GM12878 (cell line): ENCODE results near the gene KLHL18. TPM values are rescaled to one million over a fixed set of nuclear protein-coding genes. Genes with fewer than 3 reads are reported as not detected.

Experiments used
- ATAC-seq: fragments of 200-7000 bp; cut with Tn5 transposase; 3 replicates; pipeline ENCODE4 v1.9.1; 2020; ENCODE audit warnings: mild to moderate bottlenecking, moderate library complexity
- BruUV-seq: library from RNA; stranded (reverse); fragments of 400-500 nt; replicated peaks from 2 replicates; lab custom pipeline; 2021; lab: Mats Ljungman, UMichigan
- CTCF ChIA-PET: fragments of 300-600 bp; sonication (Branson Sonifier 250); formaldehyde crosslinking; extraction: SDS; loops from one replicate; lab custom pipeline; 2021; ENCODE audit warnings: inconsistent platforms; lab: Yijun Ruan, JAX
- POLR2A ChIA-PET: fragments of 350-600 bp; formaldehyde crosslinking; extraction: SDS; loops from one replicate; lab custom pipeline; 2021; ENCODE audit warnings: inconsistent platforms; lab: Charles Lee
- RAD21 ChIA-PET: fragments of 300-600 bp; sonication (Branson Sonifier 250); formaldehyde crosslinking; loops from one replicate; lab custom pipeline; 2023; ENCODE audit warnings: antibody characterized with exemption; ENCODE audit not compliant: unreplicated experiment; lab: Charles Lee
- SMC1A ChIA-PET: fragments of 300-600 bp; sonication (Branson Sonifier 250); formaldehyde crosslinking; loops from one replicate; lab custom pipeline; 2023; ENCODE audit not compliant: unreplicated experiment, uncharacterized antibody; lab: Charles Lee
- DNase-seq: peaks from one replicate; pipeline ENCODE4 v3.0.0-alpha.2; 2011; ENCODE audit warnings: low read depth, low spot score
- FAIRE-seq: peaks from 3 replicates; lab custom pipeline; 2011; peaks lifted over from hg19 to GRCh38; lab: Jason Lieb, UNC
- H2AFZ ChIP-seq: 2 replicates; pipeline ENCODE4 v1.6.0; 2011; ENCODE audit warnings: low read depth, low read length, control low read depth; ENCODE audit not compliant: control insufficient read depth
- H3K27ac ChIP-seq: 2 replicates; pipeline ENCODE4 v1.5.1; 2011; ENCODE audit warnings: control low read depth; ENCODE audit not compliant: control insufficient read depth, insufficient read depth
- H3K27me3 ChIP-seq, 2 experiments: replicated peaks in 1 of 2; 2 replicates each; pipeline versions ENCODE4 v1.6.0 to v1.6.1; 2011; ENCODE audit warnings: low read length in 1 of 2; ENCODE audit not compliant: control insufficient read depth in 2 of 2, insufficient read depth in 2 of 2
- H3K36me3 ChIP-seq, 2 experiments: 2 replicates each; pipeline ENCODE4 v1.5.1; 2011; ENCODE audit warnings: low read length in 1 of 2; ENCODE audit not compliant: control insufficient read depth in 2 of 2, insufficient read depth in 2 of 2
- H3K4me1 ChIP-seq: 2 replicates; pipeline ENCODE4 v1.6.1; 2011; ENCODE audit warnings: mild to moderate bottlenecking, low read length, moderate library complexity, mixed read lengths; ENCODE audit not compliant: control insufficient read depth, insufficient read depth
- H3K4me2 ChIP-seq: 2 replicates; pipeline ENCODE4 v1.6.0; 2011; ENCODE audit warnings: control low read depth; ENCODE audit not compliant: control insufficient read depth, insufficient read depth
- H3K4me3 ChIP-seq: fragments of 200-600 bp; sonication (generic); 2 replicates; pipeline ENCODE4 v1.5.1; 2016
- H3K79me2 ChIP-seq: 2 replicates; pipeline ENCODE4 v1.6.0; 2011; ENCODE audit warnings: low read length; ENCODE audit not compliant: control insufficient read depth, insufficient read depth
- H3K9ac ChIP-seq: 2 replicates; pipeline ENCODE4 v1.8.0; 2011; ENCODE audit warnings: low read length, control low read depth, mixed read lengths; ENCODE audit not compliant: control insufficient read depth, insufficient read depth
- H3K9me3 ChIP-seq: replicated peaks from 3 replicates; pipeline ENCODE4 v1.5.1; 2011; ENCODE audit warnings: mild to moderate bottlenecking, low read length; ENCODE audit not compliant: control insufficient read depth, insufficient read depth
- H4K20me1 ChIP-seq: 2 replicates; pipeline ENCODE4 v1.6.0; 2011; ENCODE audit not compliant: control insufficient read depth, insufficient read depth
- BACH1 ChIP-seq: fragments of 450-650 bp; IDR thresholded peaks from 2 replicates; pipeline ENCODE4 v1.6.1; 2017; ENCODE audit warnings: mild to moderate bottlenecking, borderline replicate concordance
- BCL11A ChIP-seq: IDR thresholded peaks from 2 replicates; pipeline ENCODE4 v1.6.1; 2011; ENCODE audit warnings: low read depth, low read length
- CBX3 ChIP-seq: fragments of 200-600 bp; sonication (generic); IDR thresholded peaks from 2 replicates; pipeline ENCODE4 v1.6.1; 2016; ENCODE audit warnings: low read depth, borderline replicate concordance
- CEBPZ ChIP-seq: fragments of 150-350 bp; IDR thresholded peaks from 2 replicates; pipeline ENCODE4 v1.6.1; 2016; ENCODE audit warnings: low read depth, low read length
- HSF1 ChIP-seq: fragments of 150-350 bp; IDR thresholded peaks from 2 replicates; pipeline ENCODE4 v1.6.1; 2014; ENCODE audit warnings: mild to moderate bottlenecking, low read depth, low read length
- NRF1 ChIP-seq: conservative IDR thresholded peaks from 2 replicates; pipeline ENCODE4 v1.6.1; 2011; ENCODE audit warnings: mild to moderate bottlenecking, low read depth, low read length, improper control_type of control experiment
- POU2F2 ChIP-seq: IDR thresholded peaks from 3 replicates; pipeline ENCODE4 v1.6.1; 2011; ENCODE audit warnings: low read depth, mild to moderate bottlenecking, low read length, borderline replicate concordance
- RAD21 ChIP-seq: IDR thresholded peaks from 2 replicates; pipeline ENCODE4 v1.6.1; 2011; ENCODE audit warnings: mild to moderate bottlenecking, low read depth, low read length, moderate library complexity; ENCODE audit not compliant: insufficient read depth
- SMARCA5 ChIP-seq: fragments of 450-650 bp; IDR thresholded peaks from 2 replicates; pipeline ENCODE4 v1.6.1; 2017; ENCODE audit warnings: mild to moderate bottlenecking
- ZBTB33 ChIP-seq: fragments of 450-650 bp; IDR thresholded peaks from 2 replicates; pipeline ENCODE4 v1.6.1; 2017; ENCODE audit warnings: mild to moderate bottlenecking
- ZNF592 ChIP-seq: fragments of 450-650 bp; IDR thresholded peaks from 2 replicates; pipeline ENCODE4 v1.6.1; 2017; ENCODE audit warnings: mild to moderate bottlenecking, moderate library complexity
- in situ Hi-C: fragments of 300-500 bp; cut with MboI; formaldehyde crosslinking; loops from 9 replicates; pipeline ENCODE4 v1.14.3; 2018; ENCODE audit warnings: mixed read lengths
- intact Hi-C: fragments of 100-400 bp; cut with micrococcal nuclease; formaldehyde crosslinking; loops from one replicate; pipeline ENCODE4 v1.14.2; 2022; ENCODE audit not compliant: unreplicated experiment
- polyA plus RNA-seq, 11 experiments: library from polyadenylated mRNA; depleted of rRNA in 4 of 11; unstranded in 6 of 11; stranded (reverse) in 5 of 11; fragments of >200 nt; fragmentation: Nextera tagmentation in 4 of 11; fragmentation: Illumina TruSeq in 1 of 11; extraction: Ambion mirVana in 4 of 11; extraction: Trizol in 1 of 11; gene quantifications; 1 replicate in 1 of 11; 2 replicates in 10 of 11; pipeline versions ENCODE4 v1.2.1 to v1.2.3, GENCODE V29; 2011 to 2016; ENCODE audit warnings: inconsistent platforms in 2 of 11, missing spikeins in 2 of 11, low read depth in 1 of 11
- total RNA-seq, 4 experiments: library from RNA; depleted of rRNA in 3 of 4; stranded (reverse); fragments of >200 nt in 3 of 4; fragmentation: Illumina TruSeq in 1 of 4; extraction: Trizol in 1 of 4; gene quantifications; 2 replicates each; pipeline versions ENCODE4 v1.2.1 to v1.2.3, GENCODE V29; 2013 to 2021

Gene KLHL18
- total and polyA plus RNA-seq, 10 of the 15 experiments (the other 5 are each of a cell fraction or from before 2014, with no cell fraction given), result 24.0 to 69.8 (median 51.7) TPM

- Histone ChIP-seq H3K36me3 (no peaks in the 10 kb centered on the region), H2AFZ (no peak overlapping the region), H3K4me2 (no peak overlapping the region), H3K4me1 (peaks cover 11% of the 10 kb centered on the region), H3K9me3 (no peaks in the 10 kb centered on the region), H3K9ac (no peak overlapping the region), H3K79me2 (no peaks in the 10 kb centered on the region), H3K27me3 (no peaks in the 10 kb centered on the region), H3K27ac (no peak overlapping the region), H3K4me3 (no peak overlapping the region), H4K20me1 (no peaks in the 10 kb centered on the region)
- RAD21 ChIA-PET, result interaction anchor here (0.9 to 1.6 kb wide), 5 partner anchors 12 to 341 kb away, joined by 3 to 6 read pairs (median 4); partner anchors contain the start of gene SETD2
- ATAC-seq (no peak), FAIRE-seq (no peak), DNase-seq (no peak)
- POLR2A ChIA-PET, result interaction anchor here (0.6 to 1.8 kb wide), 6 partner anchors 9 to 240 kb away, joined by 3 to 5 read pairs (median 4); no protein-coding TSS in a partner anchor
- intact Hi-C loops (no loop called here), in situ Hi-C loops (no loop called here)
- CTCF ChIA-PET, result interaction anchor here (0.7 to 1.1 kb wide), 3 partner anchors 47 to 185 kb away, joined by 3 to 5 read pairs (median 3); no protein-coding TSS in a partner anchor
- SMC1A ChIA-PET, result interaction anchor here (0.6 to 1.8 kb wide), 11 partner anchors 10 to 248 kb away, joined by 3 to 7 read pairs (median 3); no protein-coding TSS in a partner anchor
- no TSS peak for BruUV-seq
- no peak for TF ChIP-seq HSF1
- TF ChIP-seq BCL11A, result no peak
- TF ChIP-seq SMARCA5, result no peak
- TF ChIP-seq NRF1, result no peak
- no peak for TF ChIP-seq POU2F2
- TF ChIP-seq CEBPZ, result no peak
- TF ChIP-seq RAD21, result no peak
- no peak for TF ChIP-seq ZBTB33
- TF ChIP-seq CBX3, result no peak
- TF ChIP-seq ZNF592, result no peak
- no peak for TF ChIP-seq BACH1
Measured at GRCh38 chr3:47267490-47267824, 15.3 kb upstream of the KLHL18 start.
